Measurements from ENCODE around the gene SMIM35. TPM values are rescaled to one million over a fixed set of nuclear protein-coding genes. Genes with fewer than 3 reads are reported as not detected.

Gene SMIM35
- total RNA-seq, 3 donors from 2014 or later: not detected

DNA sequence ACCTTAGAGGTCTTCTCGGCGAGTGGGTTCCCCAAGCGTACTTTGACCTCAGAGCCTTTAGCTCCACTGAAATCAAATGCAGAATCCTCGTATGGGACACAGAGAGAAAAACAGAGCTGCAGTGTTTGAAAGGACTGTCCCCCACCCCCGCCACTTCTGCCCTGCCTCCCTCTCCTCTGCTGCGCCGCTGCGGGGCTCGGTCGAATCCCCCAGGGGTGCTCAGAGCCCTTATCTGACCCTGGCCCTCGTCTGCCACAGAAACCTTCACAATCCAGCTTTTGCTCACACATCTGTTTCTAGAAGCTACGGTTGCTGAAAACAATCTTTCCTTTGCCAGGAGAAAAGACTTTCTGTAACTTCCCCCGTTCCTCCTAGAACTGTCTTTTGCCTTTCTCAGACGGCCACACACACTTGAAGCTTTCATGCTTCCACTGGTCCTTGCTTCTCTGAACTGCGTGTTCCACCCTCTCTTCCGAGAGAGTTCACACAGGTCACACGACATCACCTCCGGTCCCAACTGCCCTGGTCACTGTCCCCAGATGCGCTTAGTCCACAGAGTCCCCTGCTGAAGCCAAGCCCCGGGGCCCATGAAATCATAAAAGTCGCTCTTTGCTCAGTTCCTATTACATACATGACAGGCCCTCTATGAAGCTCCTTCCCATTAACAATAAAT lies 3.7 kb downstream of the SMIM35 start:
- intact Hi-C loops (cut with DNase I; ENCODE audit: low total_unique reads): no loop called here
- Histone ChIP-seq H3K9me3 (peaks cover 2 to 5% of the 10 kb centered on the region in 2 donors), H3K4me3 (peak overlapping the region in 1 of 3 donors; percentile 4), H3K27ac (peak overlapping the region; percentile 45 to 77), H3K27me3 (no peaks in the 10 kb centered on the region), H3K36me3 (no peaks in the 10 kb centered on the region), H3K4me1 (no peaks in the 10 kb centered on the region)
- TF ChIP-seq POLR2A (IDR thresholded peaks at IDR 0.05) (no peak), POLR2AphosphoS5 (IDR thresholded peaks at IDR 0.05) (no peak)
- TF ChIP-seq, protein P1, sequence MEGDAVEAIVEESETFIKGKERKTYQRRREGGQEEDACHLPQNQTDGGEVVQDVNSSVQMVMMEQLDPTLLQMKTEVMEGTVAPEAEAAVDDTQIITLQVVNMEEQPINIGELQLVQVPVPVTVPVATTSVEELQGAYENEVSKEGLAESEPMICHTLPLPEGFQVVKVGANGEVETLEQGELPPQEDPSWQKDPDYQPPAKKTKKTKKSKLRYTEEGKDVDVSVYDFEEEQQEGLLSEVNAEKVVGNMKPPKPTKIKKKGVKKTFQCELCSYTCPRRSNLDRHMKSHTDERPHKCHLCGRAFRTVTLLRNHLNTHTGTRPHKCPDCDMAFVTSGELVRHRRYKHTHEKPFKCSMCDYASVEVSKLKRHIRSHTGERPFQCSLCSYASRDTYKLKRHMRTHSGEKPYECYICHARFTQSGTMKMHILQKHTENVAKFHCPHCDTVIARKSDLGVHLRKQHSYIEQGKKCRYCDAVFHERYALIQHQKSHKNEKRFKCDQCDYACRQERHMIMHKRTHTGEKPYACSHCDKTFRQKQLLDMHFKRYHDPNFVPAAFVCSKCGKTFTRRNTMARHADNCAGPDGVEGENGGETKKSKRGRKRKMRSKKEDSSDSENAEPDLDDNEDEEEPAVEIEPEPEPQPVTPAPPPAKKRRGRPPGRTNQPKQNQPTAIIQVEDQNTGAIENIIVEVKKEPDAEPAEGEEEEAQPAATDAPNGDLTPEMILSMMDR (IDR thresholded peaks at IDR 0.05): no peak
- no peak for DNase-seq (ENCODE audit: low spot score in 2 of 2)

DNA sequence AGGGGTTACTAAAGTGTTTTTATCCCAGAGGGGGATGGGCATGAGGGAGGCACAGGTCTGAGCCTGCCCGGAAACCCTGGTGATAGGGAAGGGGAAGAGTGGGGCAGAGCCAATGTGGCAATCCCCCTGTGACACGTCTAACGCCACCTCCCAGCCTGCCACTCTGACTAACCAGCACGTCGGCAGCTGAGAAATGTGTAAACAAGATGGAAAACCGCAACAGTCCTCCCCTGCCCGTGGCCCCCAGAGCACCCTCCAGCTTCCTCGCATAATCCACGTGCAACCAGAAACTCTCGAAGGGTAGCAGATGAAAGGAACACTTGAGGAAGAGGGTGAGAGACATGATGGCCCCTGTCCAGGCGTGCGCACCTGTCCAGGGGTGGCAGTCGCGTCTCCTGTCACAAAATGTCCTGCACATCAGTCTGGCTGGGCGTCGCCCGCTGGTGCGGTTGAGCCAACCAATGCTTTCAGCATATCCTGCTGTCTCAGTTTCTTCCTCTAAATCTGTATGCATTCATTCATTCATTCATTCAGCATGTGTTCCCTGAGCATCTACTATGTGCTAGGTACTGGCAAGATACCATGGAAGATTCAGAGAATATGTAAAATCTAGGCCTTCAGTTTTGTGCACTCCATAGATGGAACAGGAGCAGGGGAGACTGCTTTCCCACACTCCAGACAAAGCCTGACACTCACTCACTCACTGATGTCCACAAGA lies 5.4 kb downstream of the SMIM35 start:
- TF ChIP-seq, protein P1 (IDR thresholded peaks at IDR 0.05): no peak
- TF ChIP-seq POLR2AphosphoS5 (IDR thresholded peaks at IDR 0.05): no peak
- TF ChIP-seq POLR2A (IDR thresholded peaks at IDR 0.05): no peak
- no peak for DNase-seq (ENCODE audit: low spot score in 2 of 2)
- no peak overlapping the region for H3K4me3 ChIP-seq
- intact Hi-C loops (cut with DNase I; ENCODE audit: low total_unique reads): no loop called here
- no peaks in the 10 kb centered on the region for H3K36me3 ChIP-seq
- H3K27me3 ChIP-seq: no peaks in the 10 kb centered on the region
- H3K9me3 ChIP-seq: no peaks in the 10 kb centered on the region
- H3K27ac ChIP-seq: no peak overlapping the region
- no peaks in the 10 kb centered on the region for H3K4me1 ChIP-seq

DNA sequence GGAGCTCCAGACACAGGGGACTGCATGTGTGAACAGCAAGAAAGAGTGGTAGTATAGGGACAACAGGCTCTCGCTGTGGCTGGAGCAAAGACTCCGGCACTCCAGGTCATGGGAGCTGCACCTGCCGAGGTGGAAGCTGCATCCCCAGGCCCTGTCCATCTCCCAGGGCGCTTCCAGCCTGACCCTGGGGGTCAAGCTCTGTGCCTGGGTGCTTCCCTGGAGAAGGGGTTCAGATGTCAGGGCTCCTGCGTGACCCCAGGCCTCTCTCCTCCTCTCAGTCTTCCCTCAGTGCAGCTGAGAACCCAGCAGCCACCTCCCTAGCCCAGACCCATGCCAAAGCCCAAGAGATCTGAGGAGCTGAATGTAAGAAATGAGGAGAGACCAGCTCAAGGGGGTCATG lies 6.5 kb downstream of the SMIM35 start:
- no peak for DNase-seq (ENCODE audit: low spot score in 2 of 2)
- Histone ChIP-seq H3K27me3 (no peaks in the 10 kb centered on the region), H3K36me3 (no peaks in the 10 kb centered on the region), H3K27ac (no peak overlapping the region), H3K9me3 (no peaks in the 10 kb centered on the region), H3K4me1 (no peaks in the 10 kb centered on the region), H3K4me3 (no peak overlapping the region)
- intact Hi-C loops (cut with DNase I; ENCODE audit: low total_unique reads): no loop called here
- TF ChIP-seq POLR2AphosphoS5 (IDR thresholded peaks at IDR 0.05) (no peak), POLR2A (IDR thresholded peaks at IDR 0.05) (no peak)
- TF ChIP-seq, protein P1 (IDR thresholded peaks at IDR 0.05): no peak

DNA sequence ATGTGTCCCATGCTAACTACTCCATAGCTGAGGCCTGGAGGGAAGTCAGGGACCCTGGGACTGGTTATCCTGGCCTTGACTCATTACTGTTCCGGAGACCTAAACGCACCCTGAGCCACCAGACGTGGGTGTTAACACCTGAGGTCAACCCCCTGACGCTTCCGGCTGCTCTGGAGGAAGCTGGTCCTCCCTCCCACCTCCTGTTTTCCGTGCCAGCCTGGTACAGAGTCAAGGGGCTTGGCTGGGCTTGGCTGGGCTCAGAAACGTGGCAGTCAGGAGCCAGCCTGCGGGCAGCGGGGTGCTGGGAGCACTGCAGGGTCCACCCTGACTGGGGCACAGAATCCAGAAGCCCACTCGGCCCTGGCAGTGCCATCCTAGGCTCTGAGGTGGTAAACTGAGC lies 7.3 kb downstream of the SMIM35 start:
- no peaks in the 10 kb centered on the region for H3K27me3 ChIP-seq
- TF ChIP-seq, protein P1 (IDR thresholded peaks at IDR 0.05): no peak
- no peak for TF ChIP-seq POLR2AphosphoS5 (IDR thresholded peaks at IDR 0.05)
- TF ChIP-seq POLR2A (IDR thresholded peaks at IDR 0.05): no peak
- no peak for DNase-seq (ENCODE audit: low spot score in 2 of 2)
- no peak overlapping the region for H3K4me3 ChIP-seq
- H3K36me3 ChIP-seq: no peaks in the 10 kb centered on the region
- no peaks in the 10 kb centered on the region for H3K9me3 ChIP-seq
- no peak overlapping the region for H3K27ac ChIP-seq
- intact Hi-C loops (cut with DNase I; ENCODE audit: low total_unique reads): no loop called here
- H3K4me1 ChIP-seq: no peaks in the 10 kb centered on the region

DNA sequence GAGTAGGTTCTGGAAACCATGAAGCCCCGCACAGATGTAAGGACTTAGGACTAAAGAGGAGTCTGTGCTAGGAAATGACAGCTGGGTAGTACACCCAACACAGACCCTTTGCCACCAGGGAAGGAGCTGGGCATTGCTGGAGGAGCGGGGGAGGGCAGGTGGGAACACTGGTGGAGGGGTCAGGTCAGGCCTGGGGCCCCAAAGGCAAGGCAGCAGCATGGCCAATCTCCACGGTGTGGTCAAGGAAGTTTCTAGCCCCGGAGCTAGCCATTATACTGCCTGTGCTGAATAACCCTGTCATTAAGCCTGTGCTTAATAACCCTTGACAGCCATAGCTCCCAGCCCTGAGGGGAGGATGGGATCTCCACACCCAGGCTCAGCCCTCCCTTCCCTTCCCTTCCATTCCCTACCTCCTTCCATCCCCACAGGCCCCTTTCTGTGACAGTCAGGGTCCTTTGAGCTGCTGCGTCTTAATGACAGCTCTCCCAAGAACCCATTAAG lies 7.8 kb downstream of the SMIM35 start:
- H3K9me3 ChIP-seq: no peaks in the 10 kb centered on the region

More for the DNA sequence above, 7.8 kb downstream of the SMIM35 start:
- TF ChIP-seq POLR2A (IDR thresholded peaks at IDR 0.05) (no peak), POLR2AphosphoS5 (IDR thresholded peaks at IDR 0.05) (no peak)
- TF ChIP-seq, protein P1 (IDR thresholded peaks at IDR 0.05): no peak
- intact Hi-C loops (cut with DNase I; ENCODE audit: low total_unique reads): no loop called here
- H3K36me3 ChIP-seq: no peaks in the 10 kb centered on the region
- H3K27me3 ChIP-seq: no peaks in the 10 kb centered on the region
- no peak overlapping the region for H3K4me3 ChIP-seq
- H3K27ac ChIP-seq: no peak overlapping the region
- no peaks in the 10 kb centered on the region for H3K4me1 ChIP-seq
- no peak for DNase-seq (ENCODE audit: low spot score in 2 of 2)

Data from breast epithelium (tissue), 4 donors.